HepG2 (cell line): ENCODE data around the gene ZNF83. TPM values are rescaled to one million over a fixed set of nuclear protein-coding genes. Genes with fewer than 3 reads are reported as not detected.
A peak's percentile ranks its signal among the peaks of the same experiment; 100 is the strongest.

Source experiments
- AFF4 ChIP-seq: sonication (generic); formaldehyde crosslinking; IDR thresholded peaks from 2 replicates; pipeline ENCODE4 v1.4.0; 2020; ENCODE audit warnings: missing genetic modification reagents
- DPF2 ChIP-seq: sonication (generic); formaldehyde crosslinking; IDR thresholded peaks from 2 replicates; pipeline ENCODE4 v1.4.0; 2020; ENCODE audit warnings: mild to moderate bottlenecking, low read depth, missing genetic modification reagents, borderline replicate concordance
- GLMP ChIP-seq: sonication (generic); formaldehyde crosslinking; IDR thresholded peaks from 2 replicates; pipeline ENCODE4 v1.9.0; 2021; ENCODE audit warnings: missing genetic modification reagents, mild to moderate bottlenecking, borderline replicate concordance
- KLF11 ChIP-seq: IDR thresholded peaks from 2 replicates; pipeline ENCODE4 v1.6.1; 2016; ENCODE audit warnings: missing compliant biosample characterization
- KLF13 ChIP-seq: sonication (generic); formaldehyde crosslinking; IDR thresholded peaks from 2 replicates; pipeline ENCODE4 v1.4.0; 2020; ENCODE audit warnings: mild to moderate bottlenecking, missing genetic modification reagents
- MAZ ChIP-seq, 2 experiments: sonication (generic) in 1 of 2; formaldehyde crosslinking in 1 of 2; IDR thresholded peaks; 2 replicates each; pipeline versions ENCODE4 v1.5.0 to v1.6.1; 2012 to 2020; ENCODE audit warnings: low read depth in 2 of 2, mild to moderate bottlenecking in 2 of 2, borderline replicate concordance in 1 of 2, improper control_type of control experiment in 1 of 2, low read length in 1 of 2, missing genetic modification reagents in 1 of 2, moderate library complexity in 1 of 2
- MXD1 ChIP-seq: sonication (generic); formaldehyde crosslinking; IDR thresholded peaks from 2 replicates; pipeline ENCODE4 v1.4.0; 2020; ENCODE audit warnings: mild to moderate bottlenecking, missing genetic modification reagents
- MXD3 ChIP-seq: IDR thresholded peaks from 2 replicates; pipeline ENCODE4 v1.6.1; 2016; ENCODE audit warnings: mild to moderate bottlenecking, missing biosample characterization, missing genetic modification reagents
- NFIC ChIP-seq: IDR thresholded peaks from 2 replicates; pipeline ENCODE4 v1.6.1; 2012; ENCODE audit warnings: mild to moderate bottlenecking, low read length, inconsistent platforms
- NR2C2 ChIP-seq: sonication (generic); formaldehyde crosslinking; IDR thresholded peaks from 2 replicates; pipeline ENCODE4 v1.4.0; 2020; ENCODE audit warnings: missing genetic modification reagents, mild to moderate bottlenecking, moderate library complexity, borderline replicate concordance
- PRDM10 ChIP-seq: sonication (generic); formaldehyde crosslinking; IDR thresholded peaks from 2 replicates; pipeline ENCODE4 v1.4.0; 2020; ENCODE audit warnings: low read depth, missing genetic modification reagents
- RBM22 ChIP-seq: fragments of 200-400 bp; formaldehyde crosslinking; optimal IDR thresholded peaks from 2 replicates; pipeline ENCODE3; 2017; ENCODE audit warnings: mild to moderate bottlenecking, low read length, moderate library complexity
- SP1 ChIP-seq, 2 experiments: fragments of 450-650 bp in 1 of 2; sonication (generic) in 1 of 2; formaldehyde crosslinking in 1 of 2; IDR thresholded peaks; 2 replicates each; pipeline versions ENCODE4 v1.4.0 to v1.6.1; 2016 to 2020; ENCODE audit warnings: missing genetic modification reagents in 1 of 2
- TBP ChIP-seq: sonication (generic); formaldehyde crosslinking; IDR thresholded peaks from 2 replicates; pipeline ENCODE4 v1.5.0; 2020; ENCODE audit warnings: missing genetic modification reagents
- ZNF207 ChIP-seq: fragments of 450-650 bp; IDR thresholded peaks from 2 replicates; pipeline ENCODE4 v1.6.1; 2016; ENCODE audit warnings: antibody characterized with exemption, borderline replicate concordance
- ZNF691 ChIP-seq: sonication (generic); formaldehyde crosslinking; IDR thresholded peaks from 2 replicates; pipeline ENCODE4 v1.4.0; 2020; ENCODE audit warnings: missing genetic modification reagents, low read depth, mild to moderate bottlenecking, borderline replicate concordance
- ZNF773 ChIP-seq: sonication (generic); formaldehyde crosslinking; IDR thresholded peaks from 2 replicates; pipeline ENCODE4 v1.4.0; 2020; ENCODE audit warnings: missing genetic modification reagents, borderline replicate concordance
- polyA plus RNA-seq, 8 experiments: library from polyadenylated mRNA; depleted of rRNA in 3 of 8; stranded (reverse) in 7 of 8; unstranded in 1 of 8; fragments of >200 nt; fragmentation: Illumina TruSeq in 4 of 8; extraction: Trizol in 4 of 8; gene quantifications; 2 replicates each; pipeline versions ENCODE4 v1.2.1 to v1.2.3, GENCODE V29; 2011 to 2016; ENCODE audit warnings: low read depth in 4 of 8, missing spikeins in 1 of 8, mixed read lengths in 1 of 8; ENCODE audit not compliant: insufficient read depth in 1 of 8
- total RNA-seq, 5 experiments: library from RNA; depleted of rRNA; stranded (reverse); fragments of >200 nt; fragmentation: Illumina TruSeq; extraction: Trizol; gene quantifications; 2 replicates each; pipeline ENCODE4 v1.2.3, GENCODE V29; 2016; ENCODE audit warnings: low read depth in 1 of 5

The ZNF83 gene
- total and polyA plus RNA-seq, 2 of the 13 experiments (the other 11 are each of a cell fraction or from before 2014, with no cell fraction given), result 20.4 to 44.5 TPM

GRCh38 chr19:52637718-52638585 lies at the start of gene ZNF83 (continued):
- no peak for TF ChIP-seq SP1 (IDR thresholded peaks at IDR 0.05)
- TF ChIP-seq SP1 (CRISPR knock-in tag; IDR thresholded peaks at IDR 0.05), result peak; percentile 67
- TF ChIP-seq NFIC, result no peak
- TF ChIP-seq DPF2 (CRISPR knock-in tag), result no peak
- no peak for TF ChIP-seq AFF4 (CRISPR knock-in tag)
- no peak for TF ChIP-seq PRDM10 (CRISPR knock-in tag)
- no peak for TF ChIP-seq MAZ (IDR thresholded peaks at IDR 0.05; ENCODE audit: borderline replicate concordance, low read depth, low read length)
- no peak for TF ChIP-seq MAZ (CRISPR knock-in tag; IDR thresholded peaks at IDR 0.05; ENCODE audit: low read depth)
- no peak for TF ChIP-seq MXD3 (CRISPR knock-in tag)
- no peak for TF ChIP-seq GLMP (CRISPR knock-in tag)
- TF ChIP-seq KLF13 (CRISPR knock-in tag), result no peak
- TF ChIP-seq TBP, result no peak
- TF ChIP-seq NR2C2 (CRISPR knock-in tag), result peak; percentile 81
- no peak for TF ChIP-seq ZNF207
- no peak for TF ChIP-seq RBM22
- TF ChIP-seq MXD1 (CRISPR knock-in tag), result no peak
- no peak for TF ChIP-seq ZNF773 (CRISPR knock-in tag)
- TF ChIP-seq ZNF691 (CRISPR knock-in tag), result no peak
- no peak for TF ChIP-seq KLF11 (CRISPR knock-in tag)
